Upper lobe of right lung (tissue), 1 donor: ENCODE results near the gene GUCD1. TPM values are rescaled to one million over a fixed set of nuclear protein-coding genes. Genes with fewer than 3 reads are reported as not detected.
A peak's percentile ranks its signal among the peaks of the same experiment; 100 is the strongest.
"Not testable (repeated sequence)": the region's sequence is repeated elsewhere in the genome, so short reads cannot be mapped to it uniquely, and the experiment has no call there.

Experiments
- ATAC-seq: fragments of 200-7000 bp; cut with Tn5 transposase; one replicate; pipeline ENCODE4 v1.9.1; 2020; ENCODE audit warnings: mild to moderate bottlenecking, moderate library complexity
- DNase-seq: peaks from one replicate; pipeline ENCODE4 v3.0.0-alpha.2; 2020
- H3K27ac ChIP-seq: fragments of 200-600 bp; one replicate; pipeline ENCODE4 v1.8.0; 2022
- H3K27me3 ChIP-seq: fragments of 200-600 bp; one replicate; pipeline ENCODE4 v1.8.0; 2022; ENCODE audit warnings: mild to moderate bottlenecking
- H3K36me3 ChIP-seq: fragments of 200-600 bp; one replicate; pipeline ENCODE4 v1.8.0; 2022
- H3K4me1 ChIP-seq: fragments of 200-600 bp; one replicate; pipeline ENCODE4 v1.8.0; 2022
- H3K4me3 ChIP-seq: fragments of 200-600 bp; one replicate; pipeline ENCODE4 v1.8.0; 2022; ENCODE audit warnings: mild to moderate bottlenecking
- H3K9me3 ChIP-seq: fragments of 200-600 bp; one replicate; pipeline ENCODE4 v1.8.0; 2022
- intact Hi-C: fragments of 100-400 bp; cut with DNase I; formaldehyde crosslinking; loops from one replicate; pipeline ENCODE4 v1.11.0; 2022
- total RNA-seq: library from RNA; stranded (reverse); fragmentation: NEBNext Ultra II Directional; extraction: Animal tissue kit (Norgen Biotek cat#: 25700); gene quantifications from one replicate; pipeline ENCODE4 v1.2.1, GENCODE V29; 2021
- TF ChIP-seq, protein P1 (sequence below): fragments of 200-600 bp; IDR thresholded peaks from one replicate; pipeline ENCODE4 v1.8.0; 2022; ENCODE audit warnings: antibody characterized with exemption
- donor health status: DM: no; HTN: yes; CAD: no; lungs with severe emphysema.

Gene GUCD1
- total RNA-seq, 1 donor from 2014 or later: 148 TPM

DNA sequence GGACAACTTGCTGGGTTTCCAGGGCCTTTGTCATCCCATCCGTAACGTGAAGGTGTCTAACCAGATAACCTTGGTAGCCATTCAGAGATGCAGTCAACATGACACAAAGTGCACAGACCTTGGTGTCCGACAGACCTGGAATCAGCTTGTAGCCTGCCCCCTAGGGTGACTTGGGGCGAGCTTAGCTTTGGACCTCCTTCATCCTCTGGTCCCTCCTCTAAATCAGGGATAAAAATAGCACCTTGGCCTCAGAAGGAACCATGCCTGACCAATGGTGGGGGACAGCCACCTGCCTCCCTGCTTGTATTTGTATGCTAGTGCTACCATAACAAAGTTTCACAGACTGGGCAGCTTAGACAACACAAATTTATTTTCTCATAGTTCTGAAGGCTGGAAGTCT lies 4.5 kb upstream of the GUCD1 start:
- intact Hi-C loops: no loop called here
- ATAC-seq: no peak
- Histone ChIP-seq H3K9me3 (no peaks in the 10 kb centered on the region), H3K36me3 (peaks cover 47% of the 10 kb centered on the region), H3K27me3 (no peaks in the 10 kb centered on the region), H3K4me1 (peaks cover 28% of the 10 kb centered on the region), H3K4me3 (no peak overlapping the region), H3K27ac (no peak overlapping the region)
- DNase-seq: no peak
- TF ChIP-seq, protein P1, sequence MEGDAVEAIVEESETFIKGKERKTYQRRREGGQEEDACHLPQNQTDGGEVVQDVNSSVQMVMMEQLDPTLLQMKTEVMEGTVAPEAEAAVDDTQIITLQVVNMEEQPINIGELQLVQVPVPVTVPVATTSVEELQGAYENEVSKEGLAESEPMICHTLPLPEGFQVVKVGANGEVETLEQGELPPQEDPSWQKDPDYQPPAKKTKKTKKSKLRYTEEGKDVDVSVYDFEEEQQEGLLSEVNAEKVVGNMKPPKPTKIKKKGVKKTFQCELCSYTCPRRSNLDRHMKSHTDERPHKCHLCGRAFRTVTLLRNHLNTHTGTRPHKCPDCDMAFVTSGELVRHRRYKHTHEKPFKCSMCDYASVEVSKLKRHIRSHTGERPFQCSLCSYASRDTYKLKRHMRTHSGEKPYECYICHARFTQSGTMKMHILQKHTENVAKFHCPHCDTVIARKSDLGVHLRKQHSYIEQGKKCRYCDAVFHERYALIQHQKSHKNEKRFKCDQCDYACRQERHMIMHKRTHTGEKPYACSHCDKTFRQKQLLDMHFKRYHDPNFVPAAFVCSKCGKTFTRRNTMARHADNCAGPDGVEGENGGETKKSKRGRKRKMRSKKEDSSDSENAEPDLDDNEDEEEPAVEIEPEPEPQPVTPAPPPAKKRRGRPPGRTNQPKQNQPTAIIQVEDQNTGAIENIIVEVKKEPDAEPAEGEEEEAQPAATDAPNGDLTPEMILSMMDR: no peak

DNA sequence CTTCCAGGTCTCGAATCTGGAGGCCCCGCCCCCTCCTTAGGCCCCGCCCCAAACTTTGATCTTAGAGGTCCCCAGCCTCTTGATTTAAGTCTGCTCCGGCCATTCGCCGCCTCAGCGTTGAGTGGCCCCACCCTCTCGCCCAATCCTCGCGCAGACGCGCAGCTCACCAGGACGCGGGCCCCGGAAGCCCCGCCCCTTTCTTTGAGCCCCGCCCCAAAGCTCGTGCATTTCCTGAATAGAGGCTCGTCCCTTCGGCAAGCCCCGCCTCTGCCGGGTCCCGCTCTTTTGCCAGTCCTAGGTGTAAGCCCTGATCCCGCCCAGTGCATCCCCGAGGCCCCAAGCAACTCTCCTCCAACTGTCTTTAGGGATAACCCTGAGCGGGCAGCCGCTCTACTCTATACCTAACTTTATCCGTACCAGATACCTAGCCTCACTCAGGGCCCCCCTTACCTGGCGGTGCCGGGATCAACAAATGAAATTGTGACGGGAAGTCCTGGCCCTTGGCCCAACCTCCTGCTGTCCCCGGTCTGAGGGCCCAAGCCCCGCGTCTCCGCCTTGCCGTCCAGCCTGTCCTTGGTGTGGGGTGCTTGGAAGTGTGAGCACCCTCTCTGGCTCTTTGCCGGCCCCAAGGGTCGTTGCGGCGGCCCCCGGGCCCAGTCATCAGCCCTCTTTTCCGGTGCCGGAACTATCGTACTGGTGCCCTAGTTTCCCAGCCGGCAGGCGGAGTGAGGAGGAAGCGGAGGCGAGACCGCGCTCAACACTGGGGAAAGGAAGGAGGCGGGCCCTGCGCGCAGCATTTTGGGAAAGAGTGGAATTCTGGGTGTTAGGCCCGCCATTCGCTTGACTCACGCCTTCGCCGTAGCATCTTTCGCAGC lies 464 bp upstream of the GUCD1 start, which contains the start of gene SNRPD3:
SNRPD3 (plus strand) TSS at position 835 of the 875 bp plus-strand sequence. CDS start 1,676 bp downstream, outside the sequence.
- Histone ChIP-seq H3K36me3 (peaks cover 29% of the 10 kb centered on the region), H3K27me3 (no peaks in the 10 kb centered on the region), H3K27ac (peak within 1 kb of the TSS; percentile 96), H3K4me1 (peaks cover 43% of the 10 kb centered on the region), H3K4me3 (peak within 1 kb of the TSS; percentile 86), H3K9me3 (no peaks in the 10 kb centered on the region)
- intact Hi-C loops: no loop called here
- DNase-seq: peak; percentile 100
- TF ChIP-seq, protein P1: peak; percentile 26
- peak; percentile 94 for ATAC-seq

DNA sequence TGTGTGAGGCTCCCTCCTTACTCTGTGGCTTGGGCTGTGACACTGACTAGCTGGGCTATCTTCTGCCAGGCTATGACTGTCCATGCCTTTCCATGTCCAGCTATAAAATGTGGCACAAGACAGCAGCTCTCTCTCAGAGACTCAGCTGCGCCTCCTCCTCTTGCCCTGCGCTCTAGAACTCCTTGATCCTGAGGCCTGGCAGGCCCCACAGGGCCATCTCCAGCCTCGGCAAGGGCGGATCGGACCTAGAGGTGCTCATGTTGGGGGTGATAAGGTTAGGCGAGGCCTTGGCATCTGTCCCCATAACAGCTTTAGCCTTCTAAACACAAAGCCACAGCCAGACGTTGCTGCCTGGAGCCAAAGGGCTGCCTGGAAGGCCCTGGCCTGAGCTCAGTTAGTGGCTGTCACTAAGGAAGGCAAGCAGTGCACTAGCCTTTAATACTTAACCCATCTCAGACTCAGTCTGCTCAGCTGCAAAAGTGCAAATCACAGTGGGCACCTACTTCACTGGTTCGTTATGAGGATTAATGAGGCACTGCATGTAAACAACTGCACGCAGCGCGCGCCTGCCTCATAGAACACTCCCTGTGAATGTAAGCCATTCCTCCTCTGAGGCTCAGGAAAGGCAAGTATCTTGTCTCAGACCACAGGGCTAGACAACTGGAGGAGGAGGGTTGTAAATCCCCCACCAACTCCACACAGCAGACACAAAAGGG lies 1.2 kb downstream of the GUCD1 start:
- no peak for ATAC-seq

DNA sequence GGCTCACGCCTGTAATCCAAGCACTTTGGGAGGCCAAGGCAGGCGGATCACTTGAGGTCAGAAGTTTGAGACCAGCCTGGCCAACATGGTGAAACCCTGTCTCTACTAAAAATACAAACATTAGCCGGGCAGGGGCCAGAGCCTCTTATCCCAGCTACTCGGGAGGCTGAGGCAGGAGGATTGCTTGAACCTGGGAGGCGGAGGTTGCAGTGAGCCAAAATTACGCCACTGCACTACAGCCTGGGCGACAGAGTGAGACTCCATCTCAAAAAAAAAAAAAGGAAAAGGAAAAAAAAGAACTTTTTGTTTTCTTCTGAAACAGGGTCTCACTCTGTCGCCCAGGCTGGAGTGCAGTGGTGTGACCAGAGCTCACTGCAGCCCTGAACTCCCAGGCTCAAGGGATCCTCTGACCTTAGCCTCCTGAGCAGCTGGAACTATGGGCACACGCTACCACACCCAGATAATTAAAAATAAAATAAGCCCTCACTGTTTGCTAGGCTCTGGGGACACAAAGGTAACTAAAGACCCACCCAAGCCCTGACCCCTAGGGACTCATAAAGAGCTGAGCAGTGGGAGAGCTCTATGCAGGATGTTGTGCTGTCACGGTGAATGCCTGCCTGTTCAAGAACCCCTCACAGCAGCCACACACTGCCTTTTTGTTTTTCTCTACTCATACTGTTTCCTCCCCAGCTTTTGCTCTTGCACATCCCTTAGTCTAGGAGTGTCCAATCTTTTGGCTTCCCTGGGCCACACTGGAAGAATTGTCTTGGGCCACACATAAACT lies 2.2 kb downstream of the GUCD1 start:
- DNase-seq, H3K27me3 ChIP-seq, H3K9me3 ChIP-seq, intact Hi-C loops, ATAC-seq, H3K27ac ChIP-seq: not testable (repeated sequence)
- Histone ChIP-seq H3K4me1 (peaks cover 40% of the 10 kb centered on the region), H3K4me3 (peak overlapping the region; percentile 86), H3K36me3 (peaks cover 19% of the 10 kb centered on the region)

More for the DNA sequence above, 1.2 kb downstream of the GUCD1 start:
- DNase-seq: no peak
- peak overlapping the region; percentile 86 for H3K4me3 ChIP-seq
- TF ChIP-seq, protein P1: no peak
- intact Hi-C loops: no loop called here
- no peaks in the 10 kb centered on the region for H3K27me3 ChIP-seq
- peaks cover 43% of the 10 kb centered on the region for H3K4me1 ChIP-seq
- H3K36me3 ChIP-seq: peaks cover 19% of the 10 kb centered on the region
- peak overlapping the region; percentile 91 for H3K27ac ChIP-seq
- no peaks in the 10 kb centered on the region for H3K9me3 ChIP-seq

DNA sequence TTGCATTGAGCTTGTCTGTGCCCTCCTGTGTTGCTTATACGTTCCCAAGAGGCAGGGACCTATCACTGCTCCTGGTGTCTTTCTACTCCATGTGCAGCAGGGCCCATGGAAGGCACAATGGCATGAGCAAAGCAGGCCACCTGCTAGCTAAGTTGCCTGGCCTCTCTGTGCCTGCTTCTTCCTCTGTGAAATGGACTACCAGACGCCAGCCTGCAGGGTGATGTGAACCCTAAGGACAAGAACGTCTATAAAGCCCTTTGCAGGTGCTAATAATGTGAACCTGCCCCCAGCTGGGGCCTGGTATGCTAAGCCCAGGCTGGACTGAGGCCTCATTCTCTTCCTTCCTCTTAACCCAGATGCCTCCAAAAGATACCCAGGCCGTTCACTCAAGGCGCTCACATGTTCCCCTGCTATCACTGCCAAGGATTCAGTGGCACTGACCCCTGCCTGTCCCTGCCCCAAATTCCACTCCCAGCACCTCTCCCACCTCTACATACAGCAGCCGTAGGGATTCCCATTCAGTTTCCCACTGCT lies 4.0 kb downstream of the GUCD1 start:
- DNase-seq (no peak), ATAC-seq (no peak)
- no peak overlapping the region for H3K4me3 ChIP-seq
- H3K9me3 ChIP-seq: no peaks in the 10 kb centered on the region
- H3K36me3 ChIP-seq: peaks cover 30% of the 10 kb centered on the region
- TF ChIP-seq, protein P1: no peak
- H3K4me1 ChIP-seq: peaks cover 27% of the 10 kb centered on the region
- H3K27me3 ChIP-seq: no peaks in the 10 kb centered on the region
- intact Hi-C loops: no loop called here
- peak overlapping the region; percentile 14 for H3K27ac ChIP-seq
